ENCODE measurements around the gene TTC27.

Gene TTC27

DNA sequence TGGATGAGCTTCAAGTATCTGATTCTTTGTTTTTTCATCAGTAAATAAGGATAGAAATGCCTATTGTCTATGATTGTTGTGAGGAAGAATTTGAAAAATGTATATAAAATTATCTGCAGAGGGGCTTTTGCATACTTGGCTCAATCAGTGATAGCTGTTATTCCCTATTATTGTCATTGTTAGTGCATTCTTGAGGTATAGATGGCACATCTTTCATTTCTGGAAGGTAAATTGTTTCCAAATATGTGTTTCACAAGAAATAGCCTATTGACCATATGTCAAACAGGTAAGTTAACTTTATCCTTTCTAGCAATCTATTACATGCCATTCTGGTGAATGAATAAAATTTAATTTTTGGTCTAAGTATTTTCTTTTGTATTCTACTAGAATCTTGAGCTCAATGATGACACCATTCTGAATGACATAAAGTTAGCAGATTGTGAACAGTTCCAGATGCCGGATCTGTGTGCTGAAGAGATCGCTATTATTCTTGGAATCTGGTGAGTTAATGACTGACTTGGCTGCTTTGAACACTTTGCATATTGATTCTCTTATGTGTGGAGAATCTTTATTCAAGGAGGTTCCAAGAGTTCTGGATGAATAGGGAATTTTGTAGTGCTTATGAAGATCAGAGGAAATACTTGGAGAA, 44.2 kb downstream of the TTC27 start:
- no peak for DNase-seq

DNA sequence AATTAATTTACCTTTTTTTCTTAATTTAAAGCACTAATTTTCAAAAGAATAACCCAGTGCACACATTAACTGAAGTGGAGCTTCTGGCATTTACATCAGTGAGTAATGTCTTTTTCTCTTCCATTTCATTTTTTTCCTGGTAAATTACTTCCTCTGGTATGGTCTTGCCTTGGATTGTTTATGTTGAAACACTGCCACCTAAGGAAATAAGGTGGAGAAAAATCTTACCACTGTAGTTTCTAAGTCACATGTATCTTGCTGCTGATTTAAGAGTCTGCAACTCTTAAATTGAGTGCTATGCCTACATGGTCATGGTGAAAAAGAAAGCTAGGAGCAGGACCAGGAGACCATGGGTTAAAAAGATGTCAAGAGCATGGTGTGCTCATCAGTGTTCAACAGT, 51.0 kb downstream of the TTC27 start:
- DNase-seq, result no peak

GRCh38 chr2:32680942-32681341, 53.1 kb downstream of the TTC27 start:
- DNase-seq, result no peak

- DNase-seq, result no peak
Observed at GRCh38 chr2:32683520-32684086, 55.8 kb downstream of the TTC27 start.

GRCh38 chr2:32688541-32688940, 60.7 kb downstream of the TTC27 start:
- no peak for DNase-seq

GRCh38 chr2:32691678-32692077, 63.8 kb downstream of the TTC27 start:
- no peak for DNase-seq

GRCh38 chr2:32696439-32696838, 68.6 kb downstream of the TTC27 start:
- DNase-seq, result no peak

DNA sequence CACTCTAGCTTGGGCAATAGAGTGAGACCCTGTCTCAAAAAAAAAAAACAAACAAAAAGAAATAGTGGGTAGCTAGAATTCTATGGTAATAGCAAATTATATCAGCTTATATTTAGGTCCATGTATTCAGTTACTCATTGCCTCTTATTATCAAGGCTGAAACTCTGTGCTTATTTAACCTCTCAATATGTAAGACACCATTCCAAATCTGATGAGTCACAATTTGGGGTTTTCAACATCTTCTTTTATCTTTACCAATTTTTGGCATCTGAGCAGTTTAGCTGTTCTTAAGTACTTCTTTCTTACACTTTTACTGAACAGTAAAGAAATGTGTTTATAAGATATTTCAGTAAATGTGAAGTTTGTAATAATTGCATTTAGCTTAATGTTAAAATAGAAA, 69.3 kb downstream of the TTC27 start:
- no peak for DNase-seq

GRCh38 chr2:32699151-32699550, 71.3 kb downstream of the TTC27 start:
- DNase-seq, result no peak

- no peak for DNase-seq
Observed at GRCh38 chr2:32701806-32702205, 74.0 kb downstream of the TTC27 start.

DNA sequence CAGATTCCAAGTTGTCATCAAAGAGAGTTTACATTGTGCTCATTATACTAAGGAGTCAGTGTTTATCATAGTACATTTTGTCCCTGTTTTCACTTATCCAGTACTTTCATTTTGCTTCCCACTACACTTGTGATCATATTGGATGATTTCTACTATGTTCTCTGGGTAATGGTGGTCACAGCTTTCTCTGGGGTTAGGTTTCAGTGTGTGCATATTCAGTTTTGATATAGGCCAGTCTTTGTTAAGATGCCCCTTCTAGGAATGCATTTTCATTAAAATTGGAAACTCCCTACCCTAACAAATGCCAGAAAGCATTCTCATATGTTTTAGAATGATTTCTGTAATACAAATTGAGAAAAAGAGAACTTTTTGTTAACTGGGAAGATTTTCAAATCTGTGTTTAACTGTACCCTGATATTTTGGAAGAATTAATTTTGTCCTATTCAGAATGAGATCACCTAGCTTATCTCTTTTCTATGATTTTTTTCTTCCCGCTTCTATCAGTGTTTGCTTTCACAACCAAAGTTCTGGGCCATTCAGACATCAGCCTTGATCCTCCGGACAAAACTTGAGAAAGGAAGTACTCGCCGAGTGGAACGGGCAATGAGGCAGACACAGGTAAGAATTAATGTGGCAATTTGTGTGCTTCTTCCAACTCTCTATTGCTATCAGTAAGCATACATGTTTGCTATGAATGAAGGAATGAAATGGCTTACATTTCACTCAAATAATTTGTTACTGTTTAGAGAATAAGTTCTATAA, 74.6 kb downstream of the TTC27 start:
- DNase-seq, result no peak

- DNase-seq, result no peak
Observed at GRCh38 chr2:32706815-32707579, 79.1 kb downstream of the TTC27 start.

GRCh38 chr2:32711219-32711618, 83.4 kb downstream of the TTC27 start:
- no peak for DNase-seq

GRCh38 chr2:32711908-32712501, 84.2 kb downstream of the TTC27 start:
- no peak for DNase-seq

GRCh38 chr2:32712870-32713269, 85.0 kb downstream of the TTC27 start:
- no peak for DNase-seq

DNA sequence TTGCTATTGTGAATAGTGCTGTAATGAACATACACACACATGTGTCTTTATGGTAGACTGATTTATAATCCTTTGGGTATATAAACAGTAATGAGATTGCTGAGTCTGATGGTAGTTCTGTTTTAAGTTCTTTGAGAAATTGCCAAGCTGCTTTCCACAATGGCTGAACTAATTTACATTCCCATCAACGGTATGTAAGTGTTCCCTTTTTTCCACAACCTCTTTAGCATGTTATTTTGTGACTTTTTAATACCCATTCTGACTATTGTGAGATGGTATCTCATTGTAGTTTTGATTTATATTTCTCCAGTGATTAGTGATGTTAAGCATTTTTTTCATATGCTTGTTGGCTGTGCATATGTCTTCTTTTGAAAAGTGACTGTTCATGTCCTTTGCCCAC, 86.7 kb downstream of the TTC27 start:
- DNase-seq, result no peak

DNA sequence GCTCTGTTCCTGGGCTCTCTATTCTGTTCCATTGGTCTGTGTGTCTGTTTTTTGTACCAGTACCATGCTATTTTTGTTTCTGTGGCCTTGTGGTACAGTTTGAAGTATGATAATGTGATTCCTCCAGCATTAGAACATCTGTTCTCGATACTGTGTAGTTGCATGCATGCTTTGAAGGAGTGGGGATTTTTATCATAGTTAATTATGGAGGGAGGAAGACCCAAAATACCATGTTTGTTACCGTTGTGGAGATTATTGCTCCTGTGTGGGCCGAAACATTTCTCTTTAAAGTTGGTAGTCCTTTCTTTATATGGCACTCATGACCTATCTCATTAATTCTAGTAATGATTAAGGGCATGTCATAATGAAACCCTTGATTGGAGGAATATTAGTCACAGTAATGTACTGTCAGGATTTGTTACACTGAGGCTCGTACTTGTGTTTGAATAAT, 87.6 kb downstream of the TTC27 start:
- no peak for DNase-seq

DNA sequence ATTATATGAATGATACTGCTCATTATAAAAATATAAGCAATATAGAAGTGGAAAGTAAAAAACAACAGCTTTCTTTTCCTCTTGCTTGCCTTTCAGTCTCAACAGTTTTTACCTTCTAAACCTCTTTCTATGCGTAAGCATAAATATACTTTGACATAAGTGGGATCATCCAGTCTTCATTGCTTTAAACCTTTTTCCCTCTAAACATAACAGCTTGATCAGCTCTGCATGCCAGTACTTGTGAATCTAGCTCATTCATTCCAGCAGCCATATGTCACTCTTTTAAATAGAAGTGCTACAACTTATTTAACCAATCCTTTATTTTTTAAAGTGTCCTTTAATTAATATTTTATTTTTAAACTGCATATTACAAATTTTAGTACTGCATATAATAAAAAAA, 88.1 kb downstream of the TTC27 start:
- no peak for DNase-seq

- DNase-seq, result no peak
Observed at GRCh38 chr2:32716598-32716997, 88.7 kb downstream of the TTC27 start.

DNA sequence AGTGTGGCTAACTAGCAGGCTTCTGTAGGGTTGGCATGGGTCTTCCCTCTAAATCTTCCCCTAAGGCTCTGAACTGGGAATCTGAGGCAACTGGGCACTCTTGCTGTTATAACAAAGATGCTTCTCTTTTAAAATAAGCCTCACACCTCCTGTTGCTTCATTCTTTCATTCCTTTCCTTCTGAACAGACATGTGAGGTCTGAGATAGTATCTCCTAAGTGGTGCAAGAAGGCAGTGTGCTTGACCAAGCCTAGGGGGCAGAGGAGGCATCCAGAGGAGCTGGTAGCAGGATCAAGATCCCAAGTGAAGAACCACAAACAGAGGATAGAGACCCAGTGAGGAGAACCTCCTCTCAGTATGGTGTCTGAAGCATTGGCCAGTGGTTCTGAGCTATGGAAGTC, 90.9 kb downstream of the TTC27 start:
- DNase-seq, result no peak

DNA sequence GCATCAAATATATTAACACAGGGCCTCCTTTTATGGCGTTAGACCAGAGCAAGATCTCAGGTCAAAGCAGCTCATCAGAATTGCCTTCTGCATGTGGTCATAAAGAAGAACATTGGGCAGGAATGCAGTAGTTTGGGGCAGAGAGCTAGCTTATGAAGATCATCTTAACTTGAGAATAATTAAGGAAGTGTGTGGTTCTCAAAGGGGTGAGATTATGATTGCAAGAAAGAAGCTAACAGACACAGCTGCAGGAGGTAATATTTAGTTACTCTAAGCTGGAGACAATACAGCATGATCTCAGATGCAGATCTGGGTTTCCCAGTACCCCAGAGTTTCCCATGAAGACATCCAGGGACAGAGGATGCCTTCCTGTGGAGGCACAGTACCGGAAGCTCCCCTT, 91.6 kb downstream of the TTC27 start:
- DNase-seq, result no peak

- no peak for DNase-seq
Observed at GRCh38 chr2:32719933-32720716, 92.3 kb downstream of the TTC27 start.
